NCI-H524 treated with DMSO at 0.1 percent for 48 hours (cell line): ENCODE results near the gene KASH5.
"Not testable (repeated sequence)": the region's sequence is repeated elsewhere in the genome, so short reads cannot be mapped to it uniquely, and the experiment has no call there.

Experiments
- DNase-seq: peaks from one replicate; lab custom pipeline; 2025; lab: John Stamatoyannopoulos, UW

Gene KASH5

GRCh38 chr19:49455773-49456172, 67.7 kb downstream of the KASH5 start:
- DNase-seq, result no peak

GRCh38 chr19:49456326-49456725, 68.3 kb downstream of the KASH5 start:
- DNase-seq, result no peak

GRCh38 chr19:49458567-49458903, 70.5 kb downstream of the KASH5 start:
- DNase-seq, result no peak

- no peak for DNase-seq
Observed at GRCh38 chr19:49459388-49459787, 71.3 kb downstream of the KASH5 start.

GRCh38 chr19:49461130-49461529, 73.1 kb downstream of the KASH5 start:
- not testable (repeated sequence) for DNase-seq

GRCh38 chr19:49461656-49462055, 73.6 kb downstream of the KASH5 start:
- no peak for DNase-seq

- DNase-seq, result no peak
Observed at GRCh38 chr19:49462492-49462891, 74.4 kb downstream of the KASH5 start.

GRCh38 chr19:49463960-49464740, 76.1 kb downstream of the KASH5 start:
- DNase-seq, result no peak

- no peak for DNase-seq
Observed at GRCh38 chr19:49465371-49465770, 77.3 kb downstream of the KASH5 start.
